Midbrain (tissue), 1 donor: ENCODE data around the gene SPA17.

Experiments used
- DNase-seq: peaks from one replicate; lab custom pipeline; 2025; lab: John Stamatoyannopoulos, UW

Gene SPA17

GRCh38 chr11:124673333-124674167 is at the start of gene SPA17, which contains the start of gene SIAE:
SPA17 (plus strand) TSS chr11:124673904; CDS start chr11:124675265, 1,361 bp downstream.
SIAE (minus strand) TSS chr11:124673739; CDS start chr11:124673708, 31 bp downstream.
- DNase-seq, result peak; percentile 80

- DNase-seq, result no peak
These were observed 48.1 kb upstream of the SPA17 start for GRCh38 chr11:124625504-124626168.

- no peak for DNase-seq
These were observed 46.2 kb upstream of the SPA17 start for GRCh38 chr11:124627546-124627945.

DNA sequence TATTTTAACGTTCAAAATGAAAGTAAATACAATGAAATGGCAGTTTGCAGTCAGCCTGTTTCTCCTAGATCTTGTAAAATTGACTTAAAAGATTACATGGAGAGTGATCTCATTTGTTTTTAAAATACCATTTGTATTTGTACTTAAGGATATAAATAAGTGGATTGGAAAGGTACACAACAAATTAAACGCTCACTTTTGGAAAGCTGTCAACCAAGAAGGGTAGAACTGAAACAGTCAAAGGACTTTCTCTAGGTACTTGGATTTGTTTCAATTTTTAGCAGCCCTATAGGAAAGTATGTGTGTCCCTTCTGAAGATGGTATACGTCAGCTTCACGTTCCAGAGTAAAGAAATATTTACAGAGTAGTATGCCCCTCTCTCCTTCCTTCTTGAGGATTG is 43.7 kb upstream of the SPA17 start:
- DNase-seq, result no peak

DNA sequence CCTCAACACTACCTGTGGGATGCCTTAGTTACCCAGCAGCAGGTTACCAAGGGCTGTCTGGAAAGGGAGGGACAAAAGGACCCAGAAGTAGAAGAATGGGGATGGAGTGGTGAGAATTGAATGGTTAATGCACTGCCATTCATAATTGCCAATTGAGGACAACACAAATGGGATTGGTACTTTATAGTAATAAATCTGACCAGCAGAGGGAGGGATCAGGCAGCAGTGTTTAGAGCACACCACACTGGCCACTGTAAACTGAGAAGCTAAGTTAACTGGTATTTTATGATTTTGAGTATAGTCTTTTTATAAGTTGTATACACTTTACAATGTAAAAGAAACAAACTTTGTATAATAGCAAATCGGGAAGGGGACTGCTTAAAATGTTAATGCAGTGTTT is 40.3 kb upstream of the SPA17 start:
- DNase-seq, result no peak

- no peak for DNase-seq
These were observed 37.8 kb upstream of the SPA17 start for GRCh38 chr11:124635932-124636331.

GRCh38 chr11:124638500-124638899 is 35.2 kb upstream of the SPA17 start:
- no peak for DNase-seq

DNA sequence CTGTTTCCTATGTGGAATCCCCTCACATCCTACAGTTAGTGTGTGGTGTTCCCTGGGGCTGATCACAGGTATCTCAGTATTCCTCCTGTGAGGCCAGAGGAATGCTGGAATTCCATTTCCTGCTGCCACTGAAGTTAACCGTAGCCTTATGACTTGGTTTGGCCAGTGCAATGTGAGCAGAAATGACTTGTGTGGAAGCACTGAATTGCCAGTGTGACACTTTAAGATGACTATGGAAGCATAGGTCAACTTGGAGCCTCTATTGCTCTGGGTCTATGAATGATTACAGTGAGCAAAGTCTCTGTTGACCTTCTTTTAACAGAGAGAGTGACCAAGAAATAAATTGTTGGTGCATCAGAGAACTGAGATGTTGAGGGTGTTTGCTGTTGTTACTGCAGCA is 34.5 kb upstream of the SPA17 start:
- no peak for DNase-seq

DNA sequence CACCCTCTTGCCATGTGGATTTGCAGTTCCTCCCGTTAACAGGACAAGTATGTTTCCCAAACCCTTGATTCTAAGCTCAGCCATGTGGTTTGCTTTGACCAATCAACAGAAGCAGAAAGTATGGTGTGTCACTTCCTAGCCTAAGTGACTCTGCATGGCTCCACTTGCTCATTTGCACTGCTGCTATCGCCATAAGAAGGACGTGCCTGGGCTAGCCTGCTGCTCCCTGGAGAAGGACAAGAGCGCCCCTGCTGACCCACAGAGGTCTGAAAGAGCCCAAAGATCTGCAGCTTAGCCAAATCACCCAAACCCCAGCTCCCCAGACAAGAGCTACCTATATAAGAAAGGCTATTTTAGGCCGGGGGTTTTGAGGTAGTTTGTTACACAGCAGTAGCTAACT is 33.0 kb upstream of the SPA17 start:
- DNase-seq, result no peak

DNA sequence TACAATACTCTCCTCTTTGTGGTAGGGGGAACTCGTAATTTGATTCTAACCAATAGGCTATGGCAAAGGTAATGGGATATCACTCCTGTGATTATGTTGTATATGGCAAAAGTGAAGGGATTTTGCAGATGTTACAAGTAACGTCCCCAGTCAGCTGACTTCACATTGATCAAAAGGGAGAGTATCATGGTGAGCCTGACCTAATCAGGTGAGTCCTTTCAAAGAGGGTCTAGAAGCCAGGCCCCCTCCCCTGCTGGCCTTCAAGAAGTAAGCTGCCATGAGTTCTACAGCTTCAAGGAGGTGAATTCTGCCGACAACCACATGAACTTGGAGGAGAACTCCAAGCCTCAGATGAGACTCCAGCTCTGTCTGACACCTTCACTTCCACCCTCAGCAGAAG is 31.1 kb upstream of the SPA17 start:
- DNase-seq, result no peak

GRCh38 chr11:124643042-124643604 is 30.6 kb upstream of the SPA17 start:
- DNase-seq, result no peak

- no peak for DNase-seq
These were observed 29.9 kb upstream of the SPA17 start for GRCh38 chr11:124643605-124644425.

DNA sequence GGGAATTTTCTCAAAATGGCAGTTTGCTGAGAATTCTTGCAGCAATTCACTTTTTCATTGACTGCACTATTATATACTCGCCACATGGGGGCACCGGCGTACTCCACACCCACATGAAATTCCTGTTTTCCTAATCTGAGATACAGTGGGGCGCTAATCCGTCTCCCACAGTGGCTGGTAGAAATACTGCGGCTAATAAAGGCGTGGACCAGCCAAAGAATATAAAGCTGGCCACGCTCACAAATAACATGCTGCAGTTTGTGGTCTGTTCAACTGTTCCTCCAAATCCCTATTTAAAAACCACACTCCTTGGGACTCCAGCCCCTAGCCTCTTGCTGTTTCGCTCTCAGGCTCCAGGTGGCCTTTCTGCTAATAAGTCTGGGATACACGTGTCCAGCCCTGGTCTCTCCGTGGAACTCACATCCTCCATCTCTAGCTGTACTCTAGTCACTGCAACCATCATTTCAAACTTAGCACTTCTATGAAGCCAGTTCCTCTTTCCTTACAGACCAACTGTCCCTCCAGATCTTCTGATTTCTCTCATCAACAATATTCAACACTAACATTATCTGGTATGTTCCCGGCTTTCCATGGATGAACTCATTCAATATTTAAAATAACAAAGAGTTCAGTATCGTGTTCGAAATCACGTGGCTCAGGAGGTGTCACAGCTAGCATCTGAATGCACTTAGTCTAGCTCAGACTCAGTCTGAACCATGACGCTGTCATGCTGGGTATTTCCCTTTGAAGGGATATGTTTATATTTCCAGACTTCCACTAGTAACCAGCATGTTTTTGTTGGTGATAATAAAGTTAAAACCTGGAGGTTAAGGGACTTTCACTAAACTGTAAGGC is 29.1 kb upstream of the SPA17 start:
- DNase-seq, result peak; percentile 51

DNA sequence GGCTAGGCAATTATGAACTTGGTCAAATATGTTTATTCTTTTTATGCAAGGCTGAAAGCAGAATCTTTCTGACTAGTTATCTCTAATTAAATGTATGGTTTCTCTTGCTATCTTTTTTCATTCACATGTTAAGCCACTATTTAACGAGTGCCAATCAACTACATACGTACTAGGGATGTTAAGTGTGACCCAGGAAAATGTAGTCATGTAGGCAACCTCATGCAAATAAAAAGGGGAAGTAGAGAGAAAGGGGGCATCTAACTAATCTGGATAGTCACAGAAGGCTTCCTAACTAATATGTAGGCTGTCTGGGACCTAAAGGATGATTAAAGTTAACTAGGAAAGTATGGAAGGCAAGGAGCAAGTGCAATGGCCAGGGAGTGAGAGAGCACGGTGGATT is 27.6 kb upstream of the SPA17 start:
- DNase-seq, result no peak

DNA sequence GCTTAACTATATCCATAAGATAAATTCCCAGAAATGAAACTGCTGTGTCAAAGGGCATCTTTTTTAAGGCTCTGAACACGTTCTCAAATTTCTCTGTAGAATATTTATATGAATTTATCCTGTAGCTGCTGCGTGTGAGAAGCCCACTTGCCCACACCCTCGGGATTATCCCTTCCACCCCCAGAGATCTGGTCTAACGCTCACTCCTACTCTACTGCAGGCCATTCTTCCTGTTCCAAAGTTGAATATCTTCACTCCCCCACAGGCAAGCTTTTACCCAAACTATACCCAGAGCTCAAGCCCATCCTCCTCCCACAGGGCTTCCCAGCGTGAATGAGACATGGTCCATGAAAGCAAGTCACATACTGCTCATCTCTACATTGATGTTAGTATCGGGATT is 25.1 kb upstream of the SPA17 start:
- no peak for DNase-seq

DNA sequence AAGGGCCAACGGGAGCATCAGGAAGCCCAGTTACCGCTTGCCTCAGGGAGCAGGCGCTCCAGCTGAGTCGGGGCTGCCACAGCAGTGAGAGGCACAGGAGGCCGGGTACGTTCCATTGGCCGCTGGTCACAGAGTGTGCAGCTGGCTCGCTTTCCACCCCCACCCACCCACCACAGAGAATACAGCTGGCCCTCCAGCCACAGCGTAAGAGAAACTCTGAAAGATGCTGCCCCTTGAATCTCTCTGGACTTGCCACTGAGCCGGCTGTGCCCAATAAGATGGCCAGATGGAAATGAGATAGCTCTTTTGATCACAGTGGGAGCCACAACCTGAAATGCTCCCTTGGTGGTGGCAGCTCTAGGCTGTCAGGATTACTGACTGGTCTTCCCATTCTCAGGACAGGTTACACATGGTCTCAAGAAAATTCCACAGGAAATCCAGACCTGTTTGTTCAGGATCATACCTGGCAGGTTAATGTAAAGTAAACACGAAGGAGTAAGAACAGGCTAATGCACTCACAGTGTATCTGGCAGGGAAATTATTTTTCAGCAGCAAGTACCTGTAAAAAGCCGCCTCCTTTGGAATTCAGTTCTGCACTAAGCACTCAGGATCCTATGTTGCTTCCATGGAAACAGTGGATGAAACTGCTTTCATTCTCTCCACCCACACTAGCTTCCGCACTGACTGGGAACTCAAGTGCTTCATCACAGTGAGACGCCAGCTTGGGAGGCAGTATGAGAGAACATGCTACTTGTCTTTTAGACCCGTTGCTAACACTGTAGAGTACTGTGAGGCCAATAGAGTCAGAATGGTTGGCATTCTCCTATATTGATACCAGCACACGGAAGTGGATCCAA is 16.7 kb upstream of the SPA17 start:
- DNase-seq, result no peak

DNA sequence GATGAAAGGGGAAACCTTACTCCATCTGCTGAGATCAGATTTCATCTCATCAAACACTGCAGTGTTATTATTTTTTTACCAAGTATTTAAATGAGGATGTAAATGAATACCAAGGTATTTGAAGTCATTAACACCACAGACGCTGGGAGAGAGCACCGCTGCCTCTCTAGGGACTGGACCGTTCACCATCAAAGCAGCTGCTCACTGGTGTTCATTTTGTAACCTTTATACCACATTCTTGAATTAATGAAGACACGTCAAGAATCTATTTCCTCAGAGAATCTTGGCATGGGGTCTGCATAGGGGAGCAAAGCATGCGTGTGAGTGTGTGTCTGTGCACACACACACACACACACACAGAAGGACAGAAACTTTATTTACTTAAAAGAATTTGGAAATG is 15.8 kb upstream of the SPA17 start:
- no peak for DNase-seq

DNA sequence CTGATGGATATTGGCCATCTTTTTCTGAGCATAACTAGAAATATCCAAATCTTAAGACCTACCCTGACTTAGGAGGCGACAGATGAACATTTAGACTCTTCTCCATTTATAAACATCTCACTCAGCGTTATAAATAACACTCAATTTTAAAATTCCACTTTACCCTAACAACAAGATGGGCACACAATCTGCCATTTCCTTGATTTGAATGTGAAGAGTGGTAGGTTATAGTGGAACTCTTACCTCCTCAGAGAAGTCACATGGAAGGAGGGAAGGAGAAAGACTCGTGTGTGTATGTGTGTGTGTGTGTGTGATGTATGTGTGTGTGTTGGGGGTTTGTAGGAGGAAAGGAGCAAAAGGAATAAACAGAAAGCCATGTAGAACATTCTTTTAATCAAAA is 15.2 kb upstream of the SPA17 start:
- no peak for DNase-seq

GRCh38 chr11:124658986-124659385 is 14.7 kb upstream of the SPA17 start:
- DNase-seq, result no peak

DNA sequence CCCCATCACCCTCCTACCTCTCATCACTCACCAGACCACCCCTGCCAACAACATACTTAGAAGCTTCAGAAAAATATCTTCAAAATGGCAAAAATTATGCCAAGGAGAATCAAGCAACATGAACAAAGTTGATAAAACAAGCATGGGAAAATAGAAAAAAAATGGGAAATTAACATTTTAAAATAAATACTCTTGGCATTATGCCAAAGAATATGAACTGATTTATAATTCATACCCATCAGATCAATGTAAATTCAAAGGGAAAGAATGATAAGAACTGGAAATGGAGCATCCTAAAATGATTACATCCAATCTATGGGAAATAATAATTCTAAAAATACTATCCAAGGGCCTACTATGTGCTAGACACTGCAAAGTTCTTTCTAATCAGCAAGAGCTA is 12.2 kb upstream of the SPA17 start:
- DNase-seq, result no peak
